Peyer's patch (tissue), 4 donors: ENCODE measurements around the gene BUB3.

Source experiments
- CTCF ChIP-seq, 6 experiments: fragments of 450-650 bp in 4 of 6; fragments of 200-600 bp in 2 of 6; sonication (generic) in 1 of 6; IDR thresholded peaks; one replicate each; pipeline ENCODE4 v1.5.1; 2017 to 2019; ENCODE audit warnings: antibody characterized with exemption in 6 of 6, mild to moderate bottlenecking in 3 of 6, moderate library complexity in 1 of 6
- POLR2A ChIP-seq, 2 donors: fragments of 450-650 bp; IDR thresholded peaks; one replicate each; pipeline ENCODE4 v1.5.1; 2017; ENCODE audit warnings: antibody characterized with exemption in 2 of 2, mild to moderate bottlenecking in 2 of 2, moderate library complexity in 2 of 2

- TF ChIP-seq POLR2A (IDR thresholded peaks at IDR 0.05) (no peak), CTCF (IDR thresholded peaks at IDR 0.05) (no peak)
These were observed 29.5 kb downstream of the BUB3 start for GRCh38 chr10:123183724-123184123.
